C4-2B (cell line): Measurements from ENCODE around the gene MGST1.

Experiments used
- CTCF ChIP-seq: fragments of 450-650 bp; conservative IDR thresholded peaks from 2 replicates; pipeline ENCODE4 v1.5.1; 2017; ENCODE audit warnings: mild to moderate bottlenecking
- ZFX ChIP-seq: fragments of 450-650 bp; IDR thresholded peaks from 2 replicates; pipeline ENCODE4 v1.6.1; 2017

DNA sequence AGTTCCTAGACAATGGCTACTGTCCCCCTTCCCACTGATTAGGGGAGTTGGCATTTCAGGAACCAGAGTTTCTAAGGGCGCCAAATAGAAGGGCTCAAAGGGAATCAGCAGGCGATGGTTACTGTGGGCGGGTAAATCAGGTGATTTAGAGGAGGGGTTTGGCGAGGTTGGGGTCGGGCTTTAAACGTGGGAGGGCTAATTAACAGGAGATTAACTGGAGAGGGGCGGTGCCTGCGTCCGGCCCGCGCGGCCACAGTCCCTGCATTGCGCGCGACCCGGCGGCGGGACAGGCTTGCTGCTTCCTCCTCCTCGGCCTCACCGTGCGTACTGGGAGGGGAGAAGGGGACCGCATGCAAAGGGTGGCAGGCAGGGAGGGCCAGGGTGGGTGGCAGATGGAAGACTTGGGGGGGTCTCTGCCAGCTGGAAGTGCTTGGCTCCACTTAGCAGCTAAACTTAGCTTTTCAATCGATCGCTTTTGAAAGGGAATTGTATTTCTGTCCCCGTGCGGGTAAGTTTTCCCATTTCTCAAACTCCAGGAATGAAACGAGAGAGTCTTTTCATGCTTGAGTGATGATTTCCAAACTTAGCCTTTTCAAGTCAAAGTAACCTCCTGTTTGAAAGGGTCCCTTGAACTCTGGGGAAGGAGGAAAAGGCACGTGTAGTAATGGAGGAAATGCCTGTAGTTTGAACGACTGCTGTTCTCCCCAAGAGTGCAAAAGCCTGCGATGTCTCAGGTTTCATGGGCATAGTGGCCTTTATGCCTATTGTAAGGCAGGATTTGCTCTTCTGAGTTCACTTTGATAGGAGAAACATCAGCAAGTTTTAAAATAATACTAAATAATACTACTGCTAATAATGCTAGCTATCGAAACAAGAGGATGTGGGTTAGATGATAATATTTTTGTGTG lies at the start of gene MGST1:
- TF ChIP-seq CTCF: no peak
- no peak for TF ChIP-seq ZFX
